Measurements from ENCODE around the gene TP53BP2. TPM values are rescaled to one million over a fixed set of nuclear protein-coding genes. Genes with fewer than 3 reads are reported as not detected.
"Not testable (repeated sequence)": the region's sequence is repeated elsewhere in the genome, so short reads cannot be mapped to it uniquely, and the experiment has no call there.

Gene TP53BP2
- total and polyA plus RNA-seq, 2 donors (not counting 3 experiments of a cell fraction or from before 2014, with no cell fraction given) = 21.9 to 51.9 TPM

DNA sequence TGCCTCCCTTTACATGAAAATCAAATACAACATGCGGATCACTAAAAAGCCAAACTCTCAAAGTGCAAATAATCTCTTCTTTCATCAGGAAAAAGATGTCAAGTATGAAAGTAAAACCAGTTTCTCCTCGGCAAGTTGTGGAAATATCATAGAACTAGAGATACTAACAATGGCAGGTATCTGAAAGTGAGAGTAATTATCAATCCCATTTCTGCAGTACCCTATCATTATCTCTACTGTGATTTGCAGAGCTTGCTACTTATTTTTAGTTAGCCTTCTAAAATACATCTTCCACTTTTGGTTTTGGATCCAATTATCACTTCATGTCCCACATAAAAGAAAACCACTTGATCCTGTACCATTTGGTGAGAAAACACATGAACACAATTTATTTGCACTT lies 3.0 kb downstream of the TP53BP2 start:
- no peak overlapping the region for H3K27ac ChIP-seq (ENCODE audit: insufficient read depth, low read depth, low read length)
- no peaks in the 10 kb centered on the region for H3K9me1 ChIP-seq (replicated peaks; ENCODE audit: control insufficient read depth, extremely low read depth, insufficient read depth, low read length)
- H3K4me2 ChIP-seq (ENCODE audit: insufficient read depth, low read length) = peak overlapping the region; percentile 21
- FAIRE-seq (no peak), DNase-seq (ENCODE audit: low read depth, low spot score) (no peak)
- H3K36me3 ChIP-seq (ENCODE audit: control insufficient read depth in 2 of 2, extremely low read depth in 1 of 2, insufficient read depth in 2 of 2, low read length in 2 of 2) = no peaks in the 10 kb centered on the region
- TF ChIP-seq JUN (IDR thresholded peaks at IDR 0.05; ENCODE audit: borderline replicate concordance, insufficient read depth, insufficient read length, low read depth) (no peak), EZH2 (IDR thresholded peaks at IDR 0.05; ENCODE audit: borderline replicate concordance, low read depth, low read length, severe bottlenecking) (no peak), POLR2AphosphoS5 (IDR thresholded peaks at IDR 0.05; ENCODE audit: insufficient read depth, low read depth, low read length) (no peak), MYC (IDR thresholded peaks at IDR 0.05; ENCODE audit: low read depth, low read length) (no peak), POLR2A (IDR thresholded peaks at IDR 0.05; ENCODE audit: low read depth, low read length) (no peak), FOS (IDR thresholded peaks at IDR 0.05; ENCODE audit: borderline replicate concordance, insufficient read depth, low read length) (no peak), GATA2 (IDR thresholded peaks at IDR 0.05; ENCODE audit: insufficient read depth, insufficient read length, low read depth, low read length) (no peak)
- TF ChIP-seq, protein P1, sequence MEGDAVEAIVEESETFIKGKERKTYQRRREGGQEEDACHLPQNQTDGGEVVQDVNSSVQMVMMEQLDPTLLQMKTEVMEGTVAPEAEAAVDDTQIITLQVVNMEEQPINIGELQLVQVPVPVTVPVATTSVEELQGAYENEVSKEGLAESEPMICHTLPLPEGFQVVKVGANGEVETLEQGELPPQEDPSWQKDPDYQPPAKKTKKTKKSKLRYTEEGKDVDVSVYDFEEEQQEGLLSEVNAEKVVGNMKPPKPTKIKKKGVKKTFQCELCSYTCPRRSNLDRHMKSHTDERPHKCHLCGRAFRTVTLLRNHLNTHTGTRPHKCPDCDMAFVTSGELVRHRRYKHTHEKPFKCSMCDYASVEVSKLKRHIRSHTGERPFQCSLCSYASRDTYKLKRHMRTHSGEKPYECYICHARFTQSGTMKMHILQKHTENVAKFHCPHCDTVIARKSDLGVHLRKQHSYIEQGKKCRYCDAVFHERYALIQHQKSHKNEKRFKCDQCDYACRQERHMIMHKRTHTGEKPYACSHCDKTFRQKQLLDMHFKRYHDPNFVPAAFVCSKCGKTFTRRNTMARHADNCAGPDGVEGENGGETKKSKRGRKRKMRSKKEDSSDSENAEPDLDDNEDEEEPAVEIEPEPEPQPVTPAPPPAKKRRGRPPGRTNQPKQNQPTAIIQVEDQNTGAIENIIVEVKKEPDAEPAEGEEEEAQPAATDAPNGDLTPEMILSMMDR (IDR thresholded peaks at IDR 0.05; ENCODE audit: extremely low read depth in 1 of 2, insufficient read depth in 1 of 2, low read depth in 1 of 2, low read length in 2 of 2) = no peak
- TF ChIP-seq, protein P2, sequence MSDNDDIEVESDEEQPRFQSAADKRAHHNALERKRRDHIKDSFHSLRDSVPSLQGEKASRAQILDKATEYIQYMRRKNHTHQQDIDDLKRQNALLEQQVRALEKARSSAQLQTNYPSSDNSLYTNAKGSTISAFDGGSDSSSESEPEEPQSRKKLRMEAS (IDR thresholded peaks at IDR 0.05; ENCODE audit: insufficient read depth, insufficient read length) = no peak
- H3K9me3 ChIP-seq (replicated peaks; ENCODE audit: control insufficient read depth, insufficient read depth, low read length) = no peaks in the 10 kb centered on the region
- peaks cover 22% of the 10 kb centered on the region for H3K4me1 ChIP-seq (ENCODE audit: control insufficient read depth, extremely low read depth, insufficient read depth, low read length)
- H4K20me1 ChIP-seq (replicated peaks; ENCODE audit: control insufficient read depth, extremely low read depth, insufficient read depth, low read length) = peaks cover 5% of the 10 kb centered on the region
- H3K27me3 ChIP-seq (ENCODE audit: control insufficient read depth in 2 of 2, insufficient read depth in 2 of 2, low read length in 2 of 2) = no peaks in the 10 kb centered on the region
- H3K4me3 ChIP-seq (replicated peaks in 1 of 3; ENCODE audit: insufficient read depth in 1 of 3, low read depth in 1 of 3, low read length in 3 of 3) = no peak overlapping the region
- H2AFZ ChIP-seq (ENCODE audit: low read depth, low read length) = no peak overlapping the region
- no peak overlapping the region for H3K9ac ChIP-seq (replicated peaks; ENCODE audit: extremely low read depth, insufficient read depth, low read length)
- CTCF ChIA-PET = interaction anchor here (6.5 kb wide), 1 partner anchor 32 kb away, joined by 41 read pairs; no protein-coding TSS in a partner anchor
- peaks cover 78% of the 10 kb centered on the region for H3K79me2 ChIP-seq (ENCODE audit: control insufficient read depth, insufficient read depth, low read length)
- POLR2A ChIA-PET = interaction anchor here (0.7 kb wide), 1 partner anchor 676 kb away, joined by 3 read pairs; no protein-coding TSS in a partner anchor
- dilution Hi-C loops (cut with MboI; ENCODE audit: extremely low pct_ligation_motif_present, low sequenced_read_pairs) = no loop called here
- BruUV-seq (replicated peaks) = no TSS peak
- intact Hi-C loops (cut with micrococcal nuclease) = loop anchor here (10.0 kb wide), 2 partner anchors 152 to 702 kb away; no protein-coding TSS in a partner anchor

DNA sequence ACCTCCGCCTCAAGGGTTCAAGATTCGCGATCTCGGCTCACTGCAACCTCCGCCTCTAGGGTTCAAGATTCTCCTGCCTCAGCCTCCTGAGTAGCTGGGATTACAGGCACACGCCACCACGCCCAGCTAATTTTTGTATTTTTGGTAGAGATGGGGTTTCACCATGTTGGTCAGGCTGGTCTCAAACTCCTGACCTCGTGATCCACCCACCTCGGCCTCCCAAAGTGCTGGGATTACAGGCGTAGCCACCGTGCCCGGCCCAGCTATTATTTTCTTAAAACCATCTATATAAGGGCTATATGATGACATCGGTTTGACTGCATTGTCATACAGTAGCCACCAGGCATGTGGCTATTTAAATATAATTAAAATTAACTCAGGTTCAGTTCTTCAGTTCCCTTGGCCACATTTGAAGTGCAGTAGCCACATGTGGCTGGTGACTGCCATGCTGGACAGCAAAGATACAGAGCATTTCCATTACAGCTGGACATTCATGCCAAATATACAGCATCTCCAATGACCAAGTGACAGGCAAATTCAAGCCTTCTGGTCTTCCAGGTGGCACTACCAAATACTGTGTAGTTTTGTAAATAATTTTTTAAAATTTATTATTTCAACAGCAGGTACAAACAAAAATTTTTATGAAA lies 3.6 kb downstream of the TP53BP2 start:
- Histone ChIP-seq H3K79me2 (ENCODE audit: control insufficient read depth, insufficient read depth, low read length) (peaks cover 85% of the 10 kb centered on the region), H3K4me1 (ENCODE audit: control insufficient read depth, extremely low read depth, insufficient read depth, low read length) (peaks cover 24% of the 10 kb centered on the region)
- H3K36me3 ChIP-seq (ENCODE audit: control insufficient read depth in 2 of 2, extremely low read depth in 1 of 2, insufficient read depth in 2 of 2, low read length in 2 of 2); H3K4me2 ChIP-seq (ENCODE audit: insufficient read depth, low read length); BruUV-seq (replicated peaks); H4K20me1 ChIP-seq (replicated peaks; ENCODE audit: control insufficient read depth, extremely low read depth, insufficient read depth, low read length); H2AFZ ChIP-seq (ENCODE audit: low read depth, low read length); H3K9me1 ChIP-seq (replicated peaks; ENCODE audit: control insufficient read depth, extremely low read depth, insufficient read depth, low read length); H3K27me3 ChIP-seq (ENCODE audit: control insufficient read depth in 2 of 2, insufficient read depth in 2 of 2, low read length in 2 of 2); H3K9me3 ChIP-seq (replicated peaks; ENCODE audit: control insufficient read depth, insufficient read depth, low read length); FAIRE-seq; POLR2A ChIA-PET; dilution Hi-C loops (cut with MboI; ENCODE audit: extremely low pct_ligation_motif_present, low sequenced_read_pairs); H3K4me3 ChIP-seq (replicated peaks in 1 of 3; ENCODE audit: insufficient read depth in 1 of 3, low read depth in 1 of 3, low read length in 3 of 3); H3K9ac ChIP-seq (replicated peaks; ENCODE audit: extremely low read depth, insufficient read depth, low read length); DNase-seq (ENCODE audit: low read depth, low spot score); H3K27ac ChIP-seq (ENCODE audit: insufficient read depth, low read depth, low read length): not testable (repeated sequence)
- intact Hi-C loops (cut with micrococcal nuclease) = loop anchor here (10.0 kb wide), 2 partner anchors 153 to 703 kb away; no protein-coding TSS in a partner anchor
- CTCF ChIA-PET = interaction anchor here (0.8 to 6.5 kb wide), 5 partner anchors 11 to 90 kb away, joined by 3 to 41 read pairs (median 4); no protein-coding TSS in a partner anchor
